Measurements from ENCODE around the gene SNAPC1.
"Not testable (repeated sequence)": the region's sequence is repeated elsewhere in the genome, so short reads cannot be mapped to it uniquely, and the experiment has no call there.

Gene SNAPC1

GRCh38 chr14:61761959-61762786 is at the start of gene SNAPC1:
SNAPC1 (plus strand) TSS chr14:61762420; CDS start chr14:61762461, 41 bp downstream.
- DNase-seq, result peak; percentile 95

- no peak for DNase-seq
These were observed 48.3 kb upstream of the SNAPC1 start for GRCh38 chr14:61713724-61714437.

GRCh38 chr14:61716956-61717355 is 45.3 kb upstream of the SNAPC1 start:
- DNase-seq, result no peak

- no peak for DNase-seq
These were observed 44.2 kb upstream of the SNAPC1 start for GRCh38 chr14:61718039-61718438.

GRCh38 chr14:61719344-61720293 is 42.6 kb upstream of the SNAPC1 start:
- DNase-seq, result no peak

GRCh38 chr14:61720294-61720661 is 41.9 kb upstream of the SNAPC1 start:
- no peak for DNase-seq

- DNase-seq, result no peak
These were observed 41.5 kb upstream of the SNAPC1 start for GRCh38 chr14:61720741-61721140.

- no peak for DNase-seq
These were observed 38.1 kb upstream of the SNAPC1 start for GRCh38 chr14:61724133-61724532.

GRCh38 chr14:61726778-61727658 is 35.2 kb upstream of the SNAPC1 start:
- DNase-seq, result no peak

GRCh38 chr14:61730756-61731373 is 31.4 kb upstream of the SNAPC1 start:
- DNase-seq, result no peak

GRCh38 chr14:61733972-61734371 is 28.2 kb upstream of the SNAPC1 start:
- DNase-seq, result no peak

GRCh38 chr14:61736751-61737150 is 25.5 kb upstream of the SNAPC1 start:
- DNase-seq, result no peak

- DNase-seq, result no peak
These were observed 24.3 kb upstream of the SNAPC1 start for GRCh38 chr14:61737915-61738314.

GRCh38 chr14:61739133-61739532 is 23.1 kb upstream of the SNAPC1 start:
- no peak for DNase-seq

- no peak for DNase-seq
These were observed 19.8 kb upstream of the SNAPC1 start for GRCh38 chr14:61742371-61742770.

GRCh38 chr14:61744238-61744637 is 18.0 kb upstream of the SNAPC1 start:
- DNase-seq, result no peak

GRCh38 chr14:61746346-61746745 is 15.9 kb upstream of the SNAPC1 start:
- DNase-seq, result not testable (repeated sequence)

- DNase-seq, result no peak
These were observed 15.3 kb upstream of the SNAPC1 start for GRCh38 chr14:61746881-61747280.

- DNase-seq, result no peak
These were observed 14.9 kb upstream of the SNAPC1 start for GRCh38 chr14:61747342-61747741.

- no peak for DNase-seq
These were observed 13.0 kb upstream of the SNAPC1 start for GRCh38 chr14:61749264-61749663.

- no peak for DNase-seq
These were observed 12.4 kb upstream of the SNAPC1 start for GRCh38 chr14:61749867-61750266.
